Measurements from ENCODE around the gene GALNT9. TPM values are rescaled to one million over a fixed set of nuclear protein-coding genes. Genes with fewer than 3 reads are reported as not detected.

The GALNT9 gene
- total and polyA plus RNA-seq, 12 donors, result 0.01 to 0.19 TPM; not detected in 10

DNA sequence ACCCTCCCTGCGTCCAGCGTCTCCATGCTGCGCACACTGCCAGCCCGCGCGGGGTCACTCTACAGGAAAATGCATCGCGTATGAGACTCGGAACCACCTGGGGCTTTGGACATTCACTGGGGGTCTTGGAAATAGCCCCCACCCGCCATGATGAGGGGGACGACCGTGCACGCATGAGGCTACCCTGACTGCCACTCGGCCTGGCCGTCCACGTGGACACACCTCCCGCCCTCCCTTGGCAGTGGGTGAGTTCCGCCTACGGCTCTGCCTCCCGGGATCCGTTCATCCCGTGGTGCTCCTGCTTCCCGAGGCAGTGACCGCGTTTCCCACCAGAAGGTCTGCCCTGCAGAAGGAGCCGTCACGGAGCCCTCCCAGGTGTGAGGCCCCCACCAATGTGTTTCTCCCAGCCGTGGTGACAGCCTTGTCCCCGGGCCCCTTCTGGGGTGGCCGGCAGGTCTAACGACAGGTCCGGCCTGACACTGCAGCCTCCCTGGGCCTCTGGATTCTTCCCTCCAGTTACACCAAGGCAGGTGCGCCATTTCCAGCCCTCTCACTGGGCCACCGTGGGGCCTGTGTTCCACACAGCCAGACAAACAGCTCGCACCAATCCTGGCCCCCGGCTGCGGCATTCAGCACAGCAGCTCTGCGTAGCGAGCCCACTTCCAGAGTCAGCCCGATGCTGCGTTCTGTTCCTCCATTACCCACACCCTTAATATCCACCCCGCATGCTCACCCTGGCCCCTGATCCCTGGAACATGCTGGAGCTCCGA, 11.1 kb upstream of the GALNT9 start:
- H3K27me3 ChIP-seq, result peaks cover 0 to 53% (median 40%) of the 10 kb centered on the region in 7 donors
- intact Hi-C loops (cut with DNase I), result no loop called here

DNA sequence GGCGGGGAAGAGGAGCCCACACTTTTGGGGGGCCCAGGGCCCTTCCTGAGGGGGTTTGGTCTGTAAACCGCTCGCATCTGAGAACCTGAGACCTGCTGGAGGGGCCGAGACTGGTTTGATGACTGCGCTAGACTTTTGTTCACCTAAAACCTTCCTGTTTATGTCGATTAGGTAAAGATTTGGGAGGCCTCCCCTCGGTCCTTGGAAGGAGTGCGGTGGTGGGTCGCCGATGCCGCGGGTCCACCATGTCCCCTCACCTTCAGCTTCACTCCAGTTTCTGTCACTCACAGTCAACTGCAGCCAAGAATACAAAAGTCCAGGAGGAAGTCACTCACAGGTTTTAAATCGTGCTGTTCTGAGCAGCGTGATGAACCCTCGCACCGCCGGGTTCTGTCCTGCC, 10.5 kb upstream of the GALNT9 start:
- DNase-seq (no peak), ATAC-seq (no peak)
- no peaks in the 10 kb centered on the region for H3K36me3 ChIP-seq
- no peak overlapping the region for H3K4me3 ChIP-seq
- H3K27ac ChIP-seq, result no peak overlapping the region
- H3K4me1 ChIP-seq, result no peaks in the 10 kb centered on the region
- peaks cover 0 to 5% (median 0%) of the 10 kb centered on the region in 11 donors for H3K9me3 ChIP-seq
- TF ChIP-seq, protein P1, sequence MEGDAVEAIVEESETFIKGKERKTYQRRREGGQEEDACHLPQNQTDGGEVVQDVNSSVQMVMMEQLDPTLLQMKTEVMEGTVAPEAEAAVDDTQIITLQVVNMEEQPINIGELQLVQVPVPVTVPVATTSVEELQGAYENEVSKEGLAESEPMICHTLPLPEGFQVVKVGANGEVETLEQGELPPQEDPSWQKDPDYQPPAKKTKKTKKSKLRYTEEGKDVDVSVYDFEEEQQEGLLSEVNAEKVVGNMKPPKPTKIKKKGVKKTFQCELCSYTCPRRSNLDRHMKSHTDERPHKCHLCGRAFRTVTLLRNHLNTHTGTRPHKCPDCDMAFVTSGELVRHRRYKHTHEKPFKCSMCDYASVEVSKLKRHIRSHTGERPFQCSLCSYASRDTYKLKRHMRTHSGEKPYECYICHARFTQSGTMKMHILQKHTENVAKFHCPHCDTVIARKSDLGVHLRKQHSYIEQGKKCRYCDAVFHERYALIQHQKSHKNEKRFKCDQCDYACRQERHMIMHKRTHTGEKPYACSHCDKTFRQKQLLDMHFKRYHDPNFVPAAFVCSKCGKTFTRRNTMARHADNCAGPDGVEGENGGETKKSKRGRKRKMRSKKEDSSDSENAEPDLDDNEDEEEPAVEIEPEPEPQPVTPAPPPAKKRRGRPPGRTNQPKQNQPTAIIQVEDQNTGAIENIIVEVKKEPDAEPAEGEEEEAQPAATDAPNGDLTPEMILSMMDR (IDR thresholded peaks at IDR 0.05), result no peak
- H3K27me3 ChIP-seq, result peaks cover 0 to 54% (median 46%) of the 10 kb centered on the region in 7 donors
- intact Hi-C loops (cut with DNase I), result no loop called here
- 85 to 87% methylated on average over 17 of the region's 17 CpGs for WGBS, 2 donors

More for the DNA sequence above, 11.1 kb upstream of the GALNT9 start:
- no peaks in the 10 kb centered on the region for H3K4me1 ChIP-seq
- peaks cover 0 to 5% (median 0%) of the 10 kb centered on the region in 11 donors for H3K9me3 ChIP-seq
- no peak overlapping the region for H3K27ac ChIP-seq
- TF ChIP-seq, protein P1 (IDR thresholded peaks at IDR 0.05), result no peak
- no peak for DNase-seq
- no peaks in the 10 kb centered on the region for H3K36me3 ChIP-seq
- 83 to 86% methylated on average over 43 of the region's 43 CpGs for WGBS, 2 donors
- no peak for ATAC-seq
- no peak overlapping the region for H3K4me3 ChIP-seq

DNA sequence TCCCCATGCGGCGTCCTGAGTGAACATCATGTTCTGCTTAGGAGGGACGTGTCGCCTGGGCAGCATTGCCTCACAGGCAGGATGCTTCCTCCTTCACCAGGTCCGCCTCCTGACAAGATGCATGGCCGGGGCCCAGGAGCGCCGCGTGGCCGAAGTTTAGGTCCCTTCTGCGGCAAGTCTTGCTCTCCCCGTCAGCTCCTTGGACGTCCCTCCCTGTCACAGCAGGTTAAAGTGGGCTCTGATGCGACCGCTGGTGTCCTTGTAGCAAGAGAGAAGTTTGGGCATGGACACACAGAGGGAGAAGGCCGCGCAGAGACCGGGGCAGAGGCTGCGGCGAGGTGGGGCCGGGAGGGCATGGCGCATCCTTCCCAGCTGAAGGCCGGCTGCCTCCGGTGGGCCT, 9.4 kb upstream of the GALNT9 start:
- TF ChIP-seq, protein P1 (IDR thresholded peaks at IDR 0.05), result no peak
- no peak for DNase-seq

DNA sequence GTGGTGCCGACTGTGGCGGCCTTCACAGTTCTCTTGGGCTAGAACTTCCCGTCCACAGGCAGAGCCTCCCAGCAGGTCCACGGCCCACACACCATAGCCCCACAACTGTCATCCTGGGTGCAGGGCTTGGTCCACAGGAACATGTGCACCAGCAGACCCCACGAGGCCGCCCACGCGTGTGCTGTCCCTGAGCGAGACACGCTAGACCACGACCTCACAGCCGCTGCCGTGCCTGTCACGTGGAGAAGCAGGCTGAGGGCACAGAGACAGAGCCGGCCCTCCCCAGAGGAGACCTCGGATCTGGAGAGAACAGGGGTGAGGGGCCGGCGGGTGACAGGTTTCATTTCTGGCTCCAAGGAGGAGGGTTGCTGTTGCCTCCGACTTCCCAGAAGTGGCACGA, 8.9 kb upstream of the GALNT9 start:
- intact Hi-C loops (cut with DNase I), result no loop called here
- no peak for ATAC-seq
- H3K9me3 ChIP-seq, result peaks cover 0 to 5% (median 0%) of the 10 kb centered on the region in 11 donors
- no peak overlapping the region for H3K27ac ChIP-seq
- H3K36me3 ChIP-seq, result no peaks in the 10 kb centered on the region
- H3K27me3 ChIP-seq, result peaks cover 0 to 65% (median 55%) of the 10 kb centered on the region in 7 donors
- DNase-seq, result no peak
- WGBS, 2 donors, result 87 to 88% methylated on average over 20 of the region's 20 CpGs
- no peaks in the 10 kb centered on the region for H3K4me1 ChIP-seq
- no peak overlapping the region for H3K4me3 ChIP-seq
- TF ChIP-seq, protein P1 (IDR thresholded peaks at IDR 0.05), result no peak

More for the DNA sequence above, 9.4 kb upstream of the GALNT9 start:
- peaks cover 0 to 63% (median 50%) of the 10 kb centered on the region in 7 donors for H3K27me3 ChIP-seq
- ATAC-seq, result no peak
- 86% methylated on average over 24 of the region's 24 CpGs for WGBS, 2 donors
- intact Hi-C loops (cut with DNase I), result no loop called here
- no peak overlapping the region for H3K27ac ChIP-seq
- H3K4me1 ChIP-seq, result no peaks in the 10 kb centered on the region
- no peaks in the 10 kb centered on the region for H3K36me3 ChIP-seq
- H3K9me3 ChIP-seq, result peaks cover 0 to 5% (median 0%) of the 10 kb centered on the region in 11 donors
- H3K4me3 ChIP-seq, result no peak overlapping the region

All from heart right ventricle (tissue), 16 donors.